ENCODE measurements around the gene CNKSR1. TPM values are rescaled to one million over a fixed set of nuclear protein-coding genes. Genes with fewer than 3 reads are reported as not detected.

The CNKSR1 gene
- total and polyA plus RNA-seq, 2 of the 4 experiments (the other 2 are of a cell fraction) = 0.43 TPM; not detected in 1

DNA sequence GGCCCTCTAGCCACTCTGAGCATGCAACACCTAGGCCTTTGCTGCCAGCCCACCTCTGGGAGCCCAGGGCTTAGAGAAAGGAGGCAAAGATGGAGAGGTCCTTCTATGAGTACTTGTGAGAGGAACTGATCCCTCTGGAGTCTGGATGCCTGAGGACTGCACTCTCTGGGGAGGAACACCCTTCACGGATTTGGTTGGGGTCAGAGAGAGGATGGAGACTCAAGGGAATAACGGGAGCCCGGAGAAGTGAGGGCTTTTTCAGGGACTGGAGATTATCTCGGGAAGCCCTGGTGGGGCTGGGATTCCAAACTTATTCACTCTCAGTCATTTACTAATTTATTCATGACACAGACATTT, 8.1 kb upstream of the CNKSR1 start:
- peak overlapping the region; percentile 97 for H2AFZ ChIP-seq (replicated peaks; ENCODE audit: low read length, poor library complexity)
- H3K14ac ChIP-seq (replicated peaks; ENCODE audit: low read depth, low read length) = no peak overlapping the region
- H3K27me3 ChIP-seq (ENCODE audit: control insufficient read depth, insufficient read depth, low read length) = peaks cover 5% of the 10 kb centered on the region; the same call in 1 of the 2 replicates
- ATAC-seq (ENCODE audit: low read depth) (no peak), DNase-seq (no peak)
- no peak overlapping the region for H2AK5ac ChIP-seq (ENCODE audit: low read depth, low read length)
- no peak overlapping the region for H4K91ac ChIP-seq (ENCODE audit: insufficient read depth, low read depth, low read length)
- dilution Hi-C loops (cut with HindIII; ENCODE audit: low sequenced_read_pairs, unreplicated experiment) = no loop called here
- WGBS, 2 experiments (ENCODE audit: extremely low coverage in 2 of 2, insufficient read length in 1 of 2) = no CpG with 5 or more reads among the region's 4 CpGs
- H3K9me1 ChIP-seq (ENCODE audit: insufficient read depth, low read length) = peaks cover 6% of the 10 kb centered on the region; the same call in 1 of the 2 replicates
- no peak overlapping the region for H3K56ac ChIP-seq (ENCODE audit: extremely low read depth, insufficient read depth, low read length)
- peak overlapping the region; percentile 25; the same call in 1 of the 2 replicates for H3K4ac ChIP-seq (ENCODE audit: low read depth, low read length)
- TF ChIP-seq MXI1 (IDR thresholded peaks at IDR 0.05; ENCODE audit: borderline replicate concordance, low read depth, low read length) = no peak
- TF ChIP-seq, protein P1, sequence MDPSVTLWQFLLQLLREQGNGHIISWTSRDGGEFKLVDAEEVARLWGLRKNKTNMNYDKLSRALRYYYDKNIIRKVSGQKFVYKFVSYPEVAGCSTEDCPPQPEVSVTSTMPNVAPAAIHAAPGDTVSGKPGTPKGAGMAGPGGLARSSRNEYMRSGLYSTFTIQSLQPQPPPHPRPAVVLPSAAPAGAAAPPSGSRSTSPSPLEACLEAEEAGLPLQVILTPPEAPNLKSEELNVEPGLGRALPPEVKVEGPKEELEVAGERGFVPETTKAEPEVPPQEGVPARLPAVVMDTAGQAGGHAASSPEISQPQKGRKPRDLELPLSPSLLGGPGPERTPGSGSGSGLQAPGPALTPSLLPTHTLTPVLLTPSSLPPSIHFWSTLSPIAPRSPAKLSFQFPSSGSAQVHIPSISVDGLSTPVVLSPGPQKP (IDR thresholded peaks at IDR 0.05; ENCODE audit: borderline replicate concordance, low read depth, low read length) = no peak
- H4K8ac ChIP-seq (ENCODE audit: low read depth in 2 of 2, low read length in 2 of 2) = peak overlapping the region in 1 of 2 experiments; percentile 75; a peak in 2 of 4 replicates
- H3K4me1 ChIP-seq (ENCODE audit: control insufficient read depth, insufficient read depth, low read length) = peaks cover 5% of the 10 kb centered on the region; the same call in 1 of the 2 replicates
- H2BK15ac ChIP-seq (ENCODE audit: low read depth, low read length) = no peak overlapping the region
- no peak overlapping the region for H3K27ac ChIP-seq (ENCODE audit: insufficient read depth, low read length)
- no peak overlapping the region; the same call in 1 of the 2 replicates for H4K5ac ChIP-seq (ENCODE audit: low read depth, low read length)
- in situ Hi-C loops (cut with MboI; ENCODE audit: low sequenced_read_pairs) = no loop called here
- no peak overlapping the region for H3K4me2 ChIP-seq (ENCODE audit: low read depth, low read length)
- H2BK120ac ChIP-seq (ENCODE audit: low read depth, low read length) = no peak overlapping the region
- H3K4me3 ChIP-seq (ENCODE audit: insufficient read depth, low read depth, low read length) = no peak overlapping the region
- ChIA-PET POLR2A (ENCODE audit: unreplicated experiment) (no interaction called here), CTCF (interaction anchor here (0.6 to 1.8 kb wide), 10 partner anchors 9 to 145 kb away, joined by 3 to 8 read pairs (median 4); partner anchors contain the start of gene CEP85)
- H3K9me3 ChIP-seq (ENCODE audit: control insufficient read depth, insufficient read depth, low read length) = no peaks in the 10 kb centered on the region
- H3K9ac ChIP-seq (ENCODE audit: low read depth, low read length) = no peak overlapping the region
- BruUV-seq (replicated peaks) = no TSS peak
- peaks cover 4 to 19% of the 10 kb centered on the region in 2 experiments for H3K79me1 ChIP-seq (ENCODE audit: low read depth in 1 of 2, low read length in 2 of 2)
- 0 out of 2 replicates have a peak, but pooled peaks cover 2% of the 10 kb centered on the region for H3K36me3 ChIP-seq (ENCODE audit: control insufficient read depth, insufficient read depth, low read length)
- no peak overlapping the region for H2BK5ac ChIP-seq (ENCODE audit: low read depth, low read length, poor library complexity, severe bottlenecking)
- H3K23ac ChIP-seq (ENCODE audit: low read depth, low read length) = no peak overlapping the region
- H2BK20ac ChIP-seq (ENCODE audit: low read depth, low read length) = no peak overlapping the region
- H3K18ac ChIP-seq (ENCODE audit: low read depth, low read length) = no peak overlapping the region
- intact Hi-C loops (cut with micrococcal nuclease) = loop anchor here (1.0 to 5.0 kb wide), 3 partner anchors 63 to 222 kb away; partner anchors contain the start of gene CEP85
- no peak overlapping the region for H2AK9ac ChIP-seq (replicated peaks; ENCODE audit: low read depth, low read length, poor library complexity)
- no peaks in the 10 kb centered on the region for H4K20me1 ChIP-seq (ENCODE audit: insufficient read depth, low read length)

All from IMR-90 (cell line).